ENCODE results near the gene DCLK1.

DCLK1 gene

DNA sequence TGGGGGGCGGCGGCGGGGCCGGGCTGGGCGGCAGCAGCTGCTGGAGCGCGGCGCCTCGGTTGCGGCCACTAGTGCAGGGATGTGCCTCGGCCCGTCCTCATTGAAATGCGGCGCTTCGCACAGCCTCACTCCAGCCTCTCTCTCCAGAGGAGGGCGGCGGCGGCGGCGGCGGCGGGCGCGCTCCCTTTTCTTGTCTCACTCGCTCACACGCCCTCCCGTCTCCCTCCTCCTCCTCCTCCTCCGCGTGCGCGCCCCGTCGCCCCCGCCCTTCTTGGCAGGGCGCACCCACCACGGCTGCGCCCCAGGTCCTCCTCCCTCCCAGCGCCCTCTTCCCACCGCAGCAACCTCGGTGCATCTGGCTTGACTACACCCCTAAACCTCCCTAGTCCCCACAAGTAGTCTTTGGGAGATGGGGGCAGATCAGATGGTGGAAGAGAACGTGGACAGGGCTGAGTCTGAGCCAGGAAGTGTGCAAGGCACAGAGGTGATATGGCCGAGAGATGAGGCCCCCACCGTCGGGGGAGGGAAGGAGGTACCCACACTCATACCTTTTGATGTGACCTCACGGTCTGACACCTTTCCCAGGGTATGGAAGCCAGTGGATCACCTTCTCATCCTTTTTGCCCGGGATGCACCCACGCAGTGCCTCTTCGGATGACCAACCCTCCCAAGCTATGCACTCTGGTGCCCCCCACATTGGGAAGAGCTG lies at the start of gene DCLK1:
DCLK1 (minus strand) TSS at position 161 of the 709 bp plus-strand sequence.
- POLR2A ChIA-PET: no interaction called here

GRCh38 chr13:36175621-36176020 lies 44.4 kb upstream of the DCLK1 start:
- TF ChIP-seq, protein P1, sequence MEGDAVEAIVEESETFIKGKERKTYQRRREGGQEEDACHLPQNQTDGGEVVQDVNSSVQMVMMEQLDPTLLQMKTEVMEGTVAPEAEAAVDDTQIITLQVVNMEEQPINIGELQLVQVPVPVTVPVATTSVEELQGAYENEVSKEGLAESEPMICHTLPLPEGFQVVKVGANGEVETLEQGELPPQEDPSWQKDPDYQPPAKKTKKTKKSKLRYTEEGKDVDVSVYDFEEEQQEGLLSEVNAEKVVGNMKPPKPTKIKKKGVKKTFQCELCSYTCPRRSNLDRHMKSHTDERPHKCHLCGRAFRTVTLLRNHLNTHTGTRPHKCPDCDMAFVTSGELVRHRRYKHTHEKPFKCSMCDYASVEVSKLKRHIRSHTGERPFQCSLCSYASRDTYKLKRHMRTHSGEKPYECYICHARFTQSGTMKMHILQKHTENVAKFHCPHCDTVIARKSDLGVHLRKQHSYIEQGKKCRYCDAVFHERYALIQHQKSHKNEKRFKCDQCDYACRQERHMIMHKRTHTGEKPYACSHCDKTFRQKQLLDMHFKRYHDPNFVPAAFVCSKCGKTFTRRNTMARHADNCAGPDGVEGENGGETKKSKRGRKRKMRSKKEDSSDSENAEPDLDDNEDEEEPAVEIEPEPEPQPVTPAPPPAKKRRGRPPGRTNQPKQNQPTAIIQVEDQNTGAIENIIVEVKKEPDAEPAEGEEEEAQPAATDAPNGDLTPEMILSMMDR (IDR thresholded peaks at IDR 0.05; ENCODE audit: insufficient read depth, low read length, missing control alignments): no peak
- DNase-seq (ENCODE audit: low read depth, low spot score): no peak
- ChIA-PET CTCF (no interaction called here), POLR2A (no interaction called here)
- H3K4me3 ChIP-seq (ENCODE audit: low read depth, low read length): no peak overlapping the region

More for the DNA sequence above, at the start of gene DCLK1:
- TF ChIP-seq, protein P1 (IDR thresholded peaks at IDR 0.05; ENCODE audit: insufficient read depth, low read length, missing control alignments): no peak
- DNase-seq (ENCODE audit: low read depth, low spot score): no peak
- CTCF ChIA-PET: no interaction called here
- H3K4me3 ChIP-seq (ENCODE audit: low read depth, low read length): peak within 1 kb of the TSS; percentile 48

DNA sequence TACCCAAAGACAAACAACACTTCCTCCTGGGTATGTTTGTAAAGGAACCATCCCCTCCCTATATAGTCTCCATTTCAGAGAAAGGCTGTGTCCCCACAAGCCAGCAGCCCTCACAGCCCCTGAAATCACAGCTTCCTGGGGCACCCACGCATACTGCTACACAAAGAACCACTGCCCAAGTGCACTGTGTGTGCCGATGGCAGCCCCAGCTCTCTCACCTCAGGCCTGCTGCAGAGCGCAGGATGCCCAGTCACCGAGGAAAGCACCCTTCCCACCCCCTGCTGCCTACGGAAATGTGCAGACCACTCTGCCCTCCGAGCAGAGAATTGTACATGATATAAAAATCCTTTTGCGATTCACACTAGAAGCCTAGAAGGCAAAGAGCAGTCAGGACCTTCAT lies 43.7 kb upstream of the DCLK1 start:
- CTCF ChIA-PET: no interaction called here
- TF ChIP-seq, protein P1 (IDR thresholded peaks at IDR 0.05; ENCODE audit: insufficient read depth, low read length, missing control alignments): no peak
- no peak overlapping the region for H3K4me3 ChIP-seq (ENCODE audit: low read depth, low read length)
- DNase-seq (ENCODE audit: low read depth, low spot score): no peak
- POLR2A ChIA-PET: no interaction called here

GRCh38 chr13:36173571-36174322 lies 42.6 kb upstream of the DCLK1 start:
- POLR2A ChIA-PET: no interaction called here
- no peak for DNase-seq (ENCODE audit: low read depth, low spot score)
- no peak overlapping the region for H3K4me3 ChIP-seq (ENCODE audit: low read depth, low read length)
- TF ChIP-seq, protein P1 (IDR thresholded peaks at IDR 0.05; ENCODE audit: insufficient read depth, low read length, missing control alignments): no peak
- CTCF ChIA-PET: no interaction called here

GRCh38 chr13:36166046-36166445 lies 34.9 kb upstream of the DCLK1 start:
- no peak overlapping the region for H3K4me3 ChIP-seq (ENCODE audit: low read depth, low read length)
- CTCF ChIA-PET: interaction anchor here (1.0 kb wide), 1 partner anchor 12 kb away, joined by 3 read pairs; no protein-coding TSS in a partner anchor
- POLR2A ChIA-PET: no interaction called here
- DNase-seq (ENCODE audit: low read depth, low spot score): no peak
- TF ChIP-seq, protein P1 (IDR thresholded peaks at IDR 0.05; ENCODE audit: insufficient read depth, low read length, missing control alignments): no peak

GRCh38 chr13:36163809-36164308 lies 32.7 kb upstream of the DCLK1 start:
- POLR2A ChIA-PET: no interaction called here
- CTCF ChIA-PET: interaction anchor here (0.7 to 1.1 kb wide), 2 partner anchors 185 to 533 kb away, joined by 3 read pairs; no protein-coding TSS in a partner anchor
- no peak overlapping the region for H3K4me3 ChIP-seq (ENCODE audit: low read depth, low read length)
- peak; percentile 95 for DNase-seq (ENCODE audit: low read depth, low spot score)
- TF ChIP-seq, protein P1 (IDR thresholded peaks at IDR 0.05; ENCODE audit: insufficient read depth, low read length, missing control alignments): no peak
